HepG2 (cell line): ENCODE data around the gene COBLL1. TPM values are rescaled to one million over a fixed set of nuclear protein-coding genes. Genes with fewer than 3 reads are reported as not detected.

Experiments used
- BRD4 ChIP-seq: sonication (generic); formaldehyde crosslinking; IDR thresholded peaks from 2 replicates; pipeline ENCODE4 v1.4.0; 2020; ENCODE audit warnings: missing genetic modification reagents
- CENPBD1 ChIP-seq: sonication (generic); formaldehyde crosslinking; IDR thresholded peaks from 2 replicates; pipeline ENCODE4 v1.8.0; 2022; ENCODE audit warnings: missing genetic modification reagents, low read depth, mild to moderate bottlenecking, borderline replicate concordance
- SOX13 ChIP-seq, 3 experiments: fragments of 450-650 bp in 1 of 3; sonication (generic) in 1 of 3; formaldehyde crosslinking in 1 of 3; IDR thresholded peaks in 2 of 3; conservative IDR thresholded peaks in 1 of 3; 2 replicates each; pipeline versions ENCODE4 v1.5.0 to v1.6.1; 2016 to 2020; ENCODE audit warnings: antibody characterized with exemption in 1 of 3, mild to moderate bottlenecking in 1 of 3, missing compliant biosample characterization in 1 of 3, missing genetic modification reagents in 1 of 3, moderate library complexity in 1 of 3
- SOX5 ChIP-seq: IDR thresholded peaks from 2 replicates; pipeline ENCODE4 v1.6.1; 2016; ENCODE audit warnings: borderline replicate concordance
- SOX6 ChIP-seq, 2 experiments: fragments of 450-650 bp in 1 of 2; sonication (generic) in 1 of 2; formaldehyde crosslinking in 1 of 2; IDR thresholded peaks; 2 replicates each; pipeline versions ENCODE4 v1.4.0 to v1.6.1; 2017 to 2020; ENCODE audit warnings: antibody characterized with exemption in 1 of 2, mild to moderate bottlenecking in 1 of 2, missing genetic modification reagents in 1 of 2
- TEAD3 ChIP-seq: optimal IDR thresholded peaks from 2 replicates; pipeline ENCODE3; 2016; ENCODE audit warnings: borderline replicate concordance
- UBTF ChIP-seq: sonication (generic); formaldehyde crosslinking; IDR thresholded peaks from 2 replicates; pipeline ENCODE4 v1.4.0; 2020; ENCODE audit warnings: mild to moderate bottlenecking, missing genetic modification reagents
- ZBTB40 ChIP-seq, 2 experiments: fragments of 450-650 bp in 1 of 2; sonication (generic) in 1 of 2; formaldehyde crosslinking in 1 of 2; IDR thresholded peaks; 2 replicates each; pipeline versions ENCODE4 v1.6.1 to v1.8.0; 2016 to 2022; ENCODE audit warnings: antibody characterized with exemption in 1 of 2, mild to moderate bottlenecking in 1 of 2, missing genetic modification reagents in 1 of 2
- ZNF12 ChIP-seq: sonication (generic); formaldehyde crosslinking; IDR thresholded peaks from 2 replicates; pipeline ENCODE4 v1.5.0; 2020; ENCODE audit warnings: missing genetic modification reagents
- ZNF280B ChIP-seq: sonication (generic); formaldehyde crosslinking; IDR thresholded peaks from 2 replicates; pipeline ENCODE4 v1.5.0; 2020; ENCODE audit warnings: missing genetic modification reagents, mild to moderate bottlenecking, borderline replicate concordance
- ZNF317 ChIP-seq: sonication (generic); formaldehyde crosslinking; IDR thresholded peaks from 2 replicates; pipeline ENCODE4 v1.5.0; 2020; ENCODE audit warnings: mild to moderate bottlenecking, missing genetic modification reagents
- polyA plus RNA-seq, 8 experiments: library from polyadenylated mRNA; depleted of rRNA in 3 of 8; stranded (reverse) in 7 of 8; unstranded in 1 of 8; fragments of >200 nt; fragmentation: Illumina TruSeq in 4 of 8; extraction: Trizol in 4 of 8; gene quantifications; 2 replicates each; pipeline versions ENCODE4 v1.2.1 to v1.2.3, GENCODE V29; 2011 to 2016; ENCODE audit warnings: low read depth in 4 of 8, missing spikeins in 1 of 8, mixed read lengths in 1 of 8; ENCODE audit not compliant: insufficient read depth in 1 of 8
- total RNA-seq, 5 experiments: library from RNA; depleted of rRNA; stranded (reverse); fragments of >200 nt; fragmentation: Illumina TruSeq; extraction: Trizol; gene quantifications; 2 replicates each; pipeline ENCODE4 v1.2.3, GENCODE V29; 2016; ENCODE audit warnings: low read depth in 1 of 5

The COBLL1 gene
- total and polyA plus RNA-seq, 2 of the 13 experiments (the other 11 are each of a cell fraction or from before 2014, with no cell fraction given), result 32.6 to 86.8 TPM

- TF ChIP-seq ZBTB40 (IDR thresholded peaks at IDR 0.05), result no peak
- no peak; the same call in 1 of the 2 replicates for TF ChIP-seq ZBTB40 (CRISPR knock-in tag; IDR thresholded peaks at IDR 0.05)
- TF ChIP-seq TEAD3 (CRISPR knock-in tag), result peak; percentile 63
- TF ChIP-seq CENPBD1 (CRISPR knock-in tag), result no peak
- no peak; the same call in none of the 2 replicates for TF ChIP-seq ZNF317
- TF ChIP-seq BRD4 (CRISPR knock-in tag), result no peak
- 0 out of 2 replicates have a peak, but pooled peaks have one; percentile 28 for TF ChIP-seq UBTF
- TF ChIP-seq ZNF12 (CRISPR knock-in tag), result peak; percentile 49; the same call in 1 of the 2 replicates
- no peak for TF ChIP-seq ZNF280B
- TF ChIP-seq SOX5 (CRISPR knock-in tag), result peak; percentile 83; the same call in 1 of the 2 replicates
- no peak for TF ChIP-seq SOX6 (IDR thresholded peaks at IDR 0.05)
- TF ChIP-seq SOX6 (CRISPR knock-in tag; IDR thresholded peaks at IDR 0.05), result peak; percentile 91
- peak; percentile 28; the same call in 1 of the 2 replicates for TF ChIP-seq SOX13 (IDR thresholded peaks at IDR 0.05)
- TF ChIP-seq SOX13 (CRISPR knock-in tag; conservative IDR thresholded peaks at IDR 0.05 in 1 of 2, IDR thresholded peaks at IDR 0.05 in 1 of 2), result peak; percentile 45 to 80; a peak in 2 of 4 replicates
These were observed 130.5 kb downstream of the COBLL1 start (continued) for GRCh38 chr2:164710837-164711765.
